K562 (cell line): ENCODE measurements around the gene ZNF512B. TPM values are rescaled to one million over a fixed set of nuclear protein-coding genes. Genes with fewer than 3 reads are reported as not detected.

Experiments
- AFF1 ChIP-seq, 2 experiments: fragments of 450-650 bp; IDR thresholded peaks; 2 replicates each; pipeline ENCODE4 v1.6.1; 2018; ENCODE audit warnings: mild to moderate bottlenecking in 2 of 2, low read depth in 1 of 2; ENCODE audit not compliant: partially characterized antibody in 2 of 2
- MGA ChIP-seq: fragments of 450-650 bp; IDR thresholded peaks from 2 replicates; pipeline ENCODE4 v1.6.1; 2016; ENCODE audit warnings: mild to moderate bottlenecking, moderate library complexity
- ZNF311 ChIP-seq: fragments of 250-450 bp; sonication (Bioruptor Pico); IDR thresholded peaks from 2 replicates; pipeline ENCODE4 v1.4.0; 2020; ENCODE audit warnings: mild to moderate bottlenecking, moderate library complexity
- polyA plus RNA-seq, 8 experiments: library from polyadenylated mRNA; depleted of rRNA in 4 of 8; stranded (reverse) in 5 of 8; unstranded in 3 of 8; fragments of >200 nt; fragmentation: Nextera tagmentation in 2 of 8; fragmentation: Illumina TruSeq in 1 of 8; extraction: Ambion mirVana in 2 of 8; extraction: Trizol in 1 of 8; gene quantifications; 2 replicates each; pipeline versions ENCODE4 v1.2.1 to v1.2.3, GENCODE V29; 2011 to 2014; ENCODE audit warnings: inconsistent platforms in 1 of 8, missing spikeins in 1 of 8
- total RNA-seq, 7 experiments: library from RNA; depleted of rRNA in 6 of 7; stranded (reverse); fragments of >200 nt in 6 of 7; fragmentation: Illumina TruSeq in 2 of 7; extraction: Trizol in 2 of 7; gene quantifications; 2 replicates each; pipeline versions ENCODE4 v1.2.1 to v1.2.3, GENCODE V29; 2011 to 2021; ENCODE audit warnings: low replicate concordance in 1 of 7
- TF ChIP-seq, protein P1 (sequence below), 2 experiments: fragments of 450-650 bp in 1 of 2; sonication (generic) in 1 of 2; formaldehyde crosslinking in 1 of 2; IDR thresholded peaks in 1 of 2; conservative IDR thresholded peaks in 1 of 2; 2 replicates each; pipeline versions ENCODE4 v1.6.1 to v1.8.1; 2016 to 2023; ENCODE audit warnings: mild to moderate bottlenecking in 2 of 2, moderate library complexity in 2 of 2, inconsistent platforms in 1 of 2, missing genetic modification reagents in 1 of 2
- TF ChIP-seq, protein P2 (sequence below): fragments of 250-450 bp; sonication (Bioruptor Pico); IDR thresholded peaks from 2 replicates; pipeline ENCODE4 v1.5.0; 2020; ENCODE audit warnings: mild to moderate bottlenecking, borderline replicate concordance

ZNF512B gene
- total and polyA plus RNA-seq, 9 of the 15 experiments (the other 6 are each of a cell fraction or from before 2014, with no cell fraction given): 0.01 to 27.8 (median 8.2) TPM

- TF ChIP-seq AFF1 (IDR thresholded peaks at IDR 0.05; ENCODE audit: low read depth in 1 of 2, partially characterized antibody in 2 of 2): peak in 1 of 2 experiments; percentile 97
- TF ChIP-seq, protein P1, sequence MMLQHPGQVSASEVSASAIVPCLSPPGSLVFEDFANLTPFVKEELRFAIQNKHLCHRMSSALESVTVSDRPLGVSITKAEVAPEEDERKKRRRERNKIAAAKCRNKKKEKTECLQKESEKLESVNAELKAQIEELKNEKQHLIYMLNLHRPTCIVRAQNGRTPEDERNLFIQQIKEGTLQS (IDR thresholded peaks at IDR 0.05): no peak
- TF ChIP-seq, protein P1 (CRISPR knock-in tag; conservative IDR thresholded peaks at IDR 0.05): 0 out of 2 replicates have a peak, but pooled peaks have one; percentile 42
- peak; percentile 51; the same call in 1 of the 2 replicates for TF ChIP-seq ZNF311
- TF ChIP-seq, protein P2, sequence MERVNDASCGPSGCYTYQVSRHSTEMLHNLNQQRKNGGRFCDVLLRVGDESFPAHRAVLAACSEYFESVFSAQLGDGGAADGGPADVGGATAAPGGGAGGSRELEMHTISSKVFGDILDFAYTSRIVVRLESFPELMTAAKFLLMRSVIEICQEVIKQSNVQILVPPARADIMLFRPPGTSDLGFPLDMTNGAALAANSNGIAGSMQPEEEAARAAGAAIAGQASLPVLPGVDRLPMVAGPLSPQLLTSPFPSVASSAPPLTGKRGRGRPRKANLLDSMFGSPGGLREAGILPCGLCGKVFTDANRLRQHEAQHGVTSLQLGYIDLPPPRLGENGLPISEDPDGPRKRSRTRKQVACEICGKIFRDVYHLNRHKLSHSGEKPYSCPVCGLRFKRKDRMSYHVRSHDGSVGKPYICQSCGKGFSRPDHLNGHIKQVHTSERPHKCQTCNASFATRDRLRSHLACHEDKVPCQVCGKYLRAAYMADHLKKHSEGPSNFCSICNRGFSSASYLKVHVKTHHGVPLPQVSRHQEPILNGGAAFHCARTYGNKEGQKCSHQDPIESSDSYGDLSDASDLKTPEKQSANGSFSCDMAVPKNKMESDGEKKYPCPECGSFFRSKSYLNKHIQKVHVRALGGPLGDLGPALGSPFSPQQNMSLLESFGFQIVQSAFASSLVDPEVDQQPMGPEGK (CRISPR knock-in tag): no peak
- TF ChIP-seq MGA: peak; percentile 42; the same call in 1 of the 2 replicates
Measured at GRCh38 chr20:63955827-63956663, 13.7 kb downstream of the ZNF512B start, which contains the start of gene UCKL1 (continued).
